D721Med (cell line): ENCODE measurements around the gene FBXO3.

Experiments used
- DNase-seq: peaks from one replicate; pipeline ENCODE4 v3.0.0; 2011; ENCODE audit warnings: low spot score; ENCODE audit not compliant: insufficient read length
- FAIRE-seq: peaks from 2 replicates; lab custom pipeline; 2011; peaks lifted over from hg19 to GRCh38; lab: Jason Lieb, UNC
- TF ChIP-seq, protein P1 (sequence below): IDR thresholded peaks from 2 replicates; pipeline ENCODE4 v1.5.1; 2012; ENCODE audit warnings: mild to moderate bottlenecking, control low read depth; ENCODE audit not compliant: insufficient read depth; ENCODE audit errors: missing control alignments

Gene FBXO3

DNA sequence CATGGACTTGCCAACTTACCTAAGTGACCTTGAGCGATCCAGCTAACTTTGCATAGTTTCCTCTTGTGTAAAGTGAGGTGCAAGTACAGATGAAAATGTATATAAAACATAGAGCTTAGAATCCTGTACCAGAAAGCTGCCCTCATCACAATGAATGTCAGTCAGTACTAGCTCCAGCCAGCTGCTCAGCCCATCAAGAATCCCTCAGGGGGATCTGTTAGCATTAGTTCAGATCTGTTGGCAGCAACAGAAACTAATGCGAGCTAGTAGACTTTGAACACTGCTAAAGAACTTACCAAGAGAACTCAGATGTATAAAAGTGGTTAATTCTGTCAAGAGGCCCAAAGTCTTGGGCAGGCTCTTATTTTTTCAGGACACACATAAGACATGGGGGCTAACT is 67.4 kb downstream of the FBXO3 start:
- TF ChIP-seq, protein P1, sequence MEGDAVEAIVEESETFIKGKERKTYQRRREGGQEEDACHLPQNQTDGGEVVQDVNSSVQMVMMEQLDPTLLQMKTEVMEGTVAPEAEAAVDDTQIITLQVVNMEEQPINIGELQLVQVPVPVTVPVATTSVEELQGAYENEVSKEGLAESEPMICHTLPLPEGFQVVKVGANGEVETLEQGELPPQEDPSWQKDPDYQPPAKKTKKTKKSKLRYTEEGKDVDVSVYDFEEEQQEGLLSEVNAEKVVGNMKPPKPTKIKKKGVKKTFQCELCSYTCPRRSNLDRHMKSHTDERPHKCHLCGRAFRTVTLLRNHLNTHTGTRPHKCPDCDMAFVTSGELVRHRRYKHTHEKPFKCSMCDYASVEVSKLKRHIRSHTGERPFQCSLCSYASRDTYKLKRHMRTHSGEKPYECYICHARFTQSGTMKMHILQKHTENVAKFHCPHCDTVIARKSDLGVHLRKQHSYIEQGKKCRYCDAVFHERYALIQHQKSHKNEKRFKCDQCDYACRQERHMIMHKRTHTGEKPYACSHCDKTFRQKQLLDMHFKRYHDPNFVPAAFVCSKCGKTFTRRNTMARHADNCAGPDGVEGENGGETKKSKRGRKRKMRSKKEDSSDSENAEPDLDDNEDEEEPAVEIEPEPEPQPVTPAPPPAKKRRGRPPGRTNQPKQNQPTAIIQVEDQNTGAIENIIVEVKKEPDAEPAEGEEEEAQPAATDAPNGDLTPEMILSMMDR, result no peak
- no peak for DNase-seq
- FAIRE-seq, result no peak

DNA sequence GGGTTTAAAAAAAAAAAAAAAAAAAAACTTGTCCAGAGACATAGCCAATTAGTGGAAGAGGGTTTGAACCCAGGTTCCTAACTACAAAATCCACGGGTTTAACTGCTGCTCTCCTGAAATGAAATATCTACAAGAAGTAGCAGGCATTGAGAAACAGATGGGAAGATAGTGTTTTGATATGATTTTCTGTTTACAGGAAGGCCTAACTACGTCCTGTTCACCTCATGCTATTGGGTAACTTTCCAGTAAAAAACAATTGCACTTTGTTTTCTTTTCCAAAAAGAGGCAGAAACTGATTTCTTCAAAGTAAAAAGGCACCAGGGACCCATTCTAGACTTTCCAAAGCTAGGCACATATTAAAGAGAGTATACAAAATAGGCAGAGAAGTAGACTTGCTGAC is 67.8 kb downstream of the FBXO3 start:
- FAIRE-seq, result no peak
- TF ChIP-seq, protein P1, result no peak
- DNase-seq, result no peak

DNA sequence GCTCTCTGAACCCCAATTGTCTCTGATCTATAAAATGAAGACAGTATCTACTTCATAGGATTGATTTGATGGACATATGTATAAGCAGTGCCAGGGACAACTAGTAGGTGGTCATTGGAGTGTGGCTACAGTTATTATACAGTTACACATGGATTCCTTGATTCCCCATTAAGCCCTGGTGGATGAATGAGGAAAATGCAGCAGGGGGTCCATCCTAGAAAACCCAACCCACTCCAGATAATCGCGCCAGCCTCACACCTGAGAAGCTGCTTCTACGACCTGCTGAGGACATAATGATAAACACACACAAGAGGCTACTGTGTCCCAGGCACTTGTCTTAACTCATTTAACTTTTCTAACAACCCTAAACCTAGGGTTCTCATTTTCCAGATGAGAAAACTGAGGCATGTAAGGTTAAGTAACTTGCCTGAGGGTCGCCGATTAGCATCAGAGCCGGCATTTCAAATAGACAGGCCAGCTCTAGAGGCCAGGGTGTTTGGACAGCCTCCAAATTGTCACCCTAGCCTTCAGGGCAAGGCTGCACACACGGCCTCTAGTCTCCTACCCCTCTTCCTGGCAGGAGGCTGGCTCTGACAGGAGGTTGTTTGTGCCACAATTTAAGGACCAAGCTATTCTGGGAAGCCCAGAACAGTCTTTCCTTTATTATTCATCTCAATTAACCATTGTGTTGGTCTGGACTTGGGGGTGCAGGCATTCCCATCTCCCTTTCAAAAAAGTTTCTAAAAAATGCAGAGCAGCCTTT is 69.9 kb downstream of the FBXO3 start:
- FAIRE-seq, result no peak
- TF ChIP-seq, protein P1, result no peak
- no peak for DNase-seq

DNA sequence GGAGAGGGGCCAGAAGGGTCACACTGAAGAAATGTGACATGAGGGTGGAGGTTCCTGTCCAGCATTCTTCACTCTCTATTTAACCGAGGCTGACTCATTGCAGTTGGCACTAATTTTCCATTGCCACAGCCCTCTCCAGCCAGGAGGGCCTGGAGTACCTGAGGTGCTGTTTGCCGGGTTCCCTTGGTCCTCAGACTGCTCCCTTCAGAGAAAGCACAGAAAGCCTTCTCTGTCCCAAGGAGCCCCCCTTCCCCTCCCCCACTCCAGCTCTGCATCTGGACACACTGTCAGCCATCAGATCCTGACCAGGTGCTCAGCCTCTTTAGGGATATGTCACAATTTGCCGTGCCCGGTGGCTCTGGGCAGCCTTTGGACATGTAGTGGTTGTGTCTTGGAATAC is 70.5 kb downstream of the FBXO3 start:
- TF ChIP-seq, protein P1, result no peak
- no peak for DNase-seq
- no peak for FAIRE-seq

DNA sequence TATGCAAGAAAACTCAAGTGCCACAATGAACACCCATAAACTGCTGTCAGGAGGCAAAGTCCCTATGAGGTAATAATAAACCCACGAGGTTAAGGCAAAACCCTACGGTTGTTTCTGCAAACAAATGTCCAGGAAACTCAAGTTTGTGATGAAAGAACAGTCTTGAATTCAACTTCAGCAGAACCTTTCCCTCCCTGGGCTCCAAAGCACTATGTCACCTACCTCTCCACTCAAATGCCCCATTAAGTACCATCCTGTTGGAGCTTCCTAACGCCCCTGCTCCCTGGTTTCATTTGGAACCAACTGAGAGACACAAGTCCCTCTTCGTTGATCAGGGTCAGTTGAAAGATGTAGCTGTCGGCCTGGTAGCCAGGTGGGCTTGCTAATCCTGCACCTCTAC is 71.1 kb downstream of the FBXO3 start:
- TF ChIP-seq, protein P1, result no peak
- FAIRE-seq (no peak), DNase-seq (no peak)

DNA sequence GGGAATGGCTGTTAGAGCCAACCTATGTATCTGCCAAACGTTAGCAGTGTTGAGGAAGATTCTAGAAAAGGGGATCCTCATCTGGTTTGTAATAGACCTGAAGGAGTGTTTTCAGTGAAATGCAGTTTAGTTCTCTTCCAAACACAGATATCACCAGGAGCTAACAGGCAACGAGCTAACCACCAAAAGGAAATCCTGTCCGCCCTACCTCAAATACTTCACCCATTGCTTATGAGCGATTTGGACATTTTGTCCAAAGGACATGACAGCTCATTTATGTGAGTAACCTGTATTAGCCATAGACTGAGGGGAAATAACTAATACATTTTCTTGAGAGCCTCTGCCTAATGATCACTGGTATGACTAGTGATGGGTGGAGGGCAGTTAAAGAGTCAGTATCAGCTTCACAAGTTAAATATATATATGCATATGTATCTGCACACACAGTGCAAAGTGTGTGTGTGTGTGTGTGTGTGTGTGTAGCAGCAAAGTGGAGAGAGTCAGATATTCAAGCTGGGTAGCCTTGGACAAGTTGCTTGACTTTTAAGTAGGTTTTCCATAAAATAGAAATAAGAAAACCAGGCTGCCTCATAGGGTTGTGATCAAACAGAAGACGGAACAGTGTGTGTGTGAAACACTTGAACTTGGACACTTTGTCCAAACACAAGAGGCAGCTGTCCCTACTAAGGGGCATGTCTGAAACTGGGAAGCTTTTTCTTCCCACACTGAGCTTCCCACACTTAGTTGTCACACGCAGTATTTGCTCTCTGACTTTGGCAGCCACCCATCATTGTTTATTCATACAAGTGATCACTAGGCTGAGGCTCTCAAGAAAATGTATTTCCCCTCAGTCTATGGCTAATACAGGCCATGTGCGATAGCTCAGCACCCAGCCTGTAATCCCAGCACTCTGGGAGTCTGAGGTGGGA is 72.8 kb downstream of the FBXO3 start:
- DNase-seq, result no peak
- FAIRE-seq, result no peak

More for the DNA sequence above, 72.8 kb downstream of the FBXO3 start:
- TF ChIP-seq, protein P1, result no peak
